SK-N-MC (cell line): ENCODE data around the gene ASPHD1.
"Not testable (repeated sequence)": the region's sequence is repeated elsewhere in the genome, so short reads cannot be mapped to it uniquely, and the experiment has no call there.

Experiments
- EZH2 ChIP-seq: fragments of 200-600 bp; sonication (generic); IDR thresholded peaks from one replicate; pipeline ENCODE4 v1.6.1; 2017; ENCODE audit warnings: antibody characterized with exemption
- POLR2AphosphoS5 ChIP-seq: IDR thresholded peaks from 2 replicates; pipeline ENCODE4 v1.6.1; 2012; ENCODE audit warnings: mild to moderate bottlenecking, low read depth, low read length, borderline replicate concordance

GRCh38 chr16:29909851-29910250, 9.6 kb downstream of the ASPHD1 start:
- TF ChIP-seq EZH2, POLR2AphosphoS5: not testable (repeated sequence)
